HG03108 (cell line): ENCODE data around the gene BPTF.
"Not testable (repeated sequence)": the region's sequence is repeated elsewhere in the genome, so short reads cannot be mapped to it uniquely, and the experiment has no call there.

Experiments
- ATAC-seq: cut with Tn5 transposase; IDR thresholded peaks from one replicate; pipeline ENCODE4 v1.9.1; 2021; ENCODE audit warnings: moderate library complexity; ENCODE audit not compliant: unreplicated experiment

The BPTF gene, protein sequence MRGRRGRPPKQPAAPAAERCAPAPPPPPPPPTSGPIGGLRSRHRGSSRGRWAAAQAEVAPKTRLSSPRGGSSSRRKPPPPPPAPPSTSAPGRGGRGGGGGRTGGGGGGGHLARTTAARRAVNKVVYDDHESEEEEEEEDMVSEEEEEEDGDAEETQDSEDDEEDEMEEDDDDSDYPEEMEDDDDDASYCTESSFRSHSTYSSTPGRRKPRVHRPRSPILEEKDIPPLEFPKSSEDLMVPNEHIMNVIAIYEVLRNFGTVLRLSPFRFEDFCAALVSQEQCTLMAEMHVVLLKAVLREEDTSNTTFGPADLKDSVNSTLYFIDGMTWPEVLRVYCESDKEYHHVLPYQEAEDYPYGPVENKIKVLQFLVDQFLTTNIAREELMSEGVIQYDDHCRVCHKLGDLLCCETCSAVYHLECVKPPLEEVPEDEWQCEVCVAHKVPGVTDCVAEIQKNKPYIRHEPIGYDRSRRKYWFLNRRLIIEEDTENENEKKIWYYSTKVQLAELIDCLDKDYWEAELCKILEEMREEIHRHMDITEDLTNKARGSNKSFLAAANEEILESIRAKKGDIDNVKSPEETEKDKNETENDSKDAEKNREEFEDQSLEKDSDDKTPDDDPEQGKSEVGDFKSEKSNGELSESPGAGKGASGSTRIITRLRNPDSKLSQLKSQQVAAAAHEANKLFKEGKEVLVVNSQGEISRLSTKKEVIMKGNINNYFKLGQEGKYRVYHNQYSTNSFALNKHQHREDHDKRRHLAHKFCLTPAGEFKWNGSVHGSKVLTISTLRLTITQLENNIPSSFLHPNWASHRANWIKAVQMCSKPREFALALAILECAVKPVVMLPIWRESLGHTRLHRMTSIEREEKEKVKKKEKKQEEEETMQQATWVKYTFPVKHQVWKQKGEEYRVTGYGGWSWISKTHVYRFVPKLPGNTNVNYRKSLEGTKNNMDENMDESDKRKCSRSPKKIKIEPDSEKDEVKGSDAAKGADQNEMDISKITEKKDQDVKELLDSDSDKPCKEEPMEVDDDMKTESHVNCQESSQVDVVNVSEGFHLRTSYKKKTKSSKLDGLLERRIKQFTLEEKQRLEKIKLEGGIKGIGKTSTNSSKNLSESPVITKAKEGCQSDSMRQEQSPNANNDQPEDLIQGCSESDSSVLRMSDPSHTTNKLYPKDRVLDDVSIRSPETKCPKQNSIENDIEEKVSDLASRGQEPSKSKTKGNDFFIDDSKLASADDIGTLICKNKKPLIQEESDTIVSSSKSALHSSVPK (N-terminal part only)

DNA sequence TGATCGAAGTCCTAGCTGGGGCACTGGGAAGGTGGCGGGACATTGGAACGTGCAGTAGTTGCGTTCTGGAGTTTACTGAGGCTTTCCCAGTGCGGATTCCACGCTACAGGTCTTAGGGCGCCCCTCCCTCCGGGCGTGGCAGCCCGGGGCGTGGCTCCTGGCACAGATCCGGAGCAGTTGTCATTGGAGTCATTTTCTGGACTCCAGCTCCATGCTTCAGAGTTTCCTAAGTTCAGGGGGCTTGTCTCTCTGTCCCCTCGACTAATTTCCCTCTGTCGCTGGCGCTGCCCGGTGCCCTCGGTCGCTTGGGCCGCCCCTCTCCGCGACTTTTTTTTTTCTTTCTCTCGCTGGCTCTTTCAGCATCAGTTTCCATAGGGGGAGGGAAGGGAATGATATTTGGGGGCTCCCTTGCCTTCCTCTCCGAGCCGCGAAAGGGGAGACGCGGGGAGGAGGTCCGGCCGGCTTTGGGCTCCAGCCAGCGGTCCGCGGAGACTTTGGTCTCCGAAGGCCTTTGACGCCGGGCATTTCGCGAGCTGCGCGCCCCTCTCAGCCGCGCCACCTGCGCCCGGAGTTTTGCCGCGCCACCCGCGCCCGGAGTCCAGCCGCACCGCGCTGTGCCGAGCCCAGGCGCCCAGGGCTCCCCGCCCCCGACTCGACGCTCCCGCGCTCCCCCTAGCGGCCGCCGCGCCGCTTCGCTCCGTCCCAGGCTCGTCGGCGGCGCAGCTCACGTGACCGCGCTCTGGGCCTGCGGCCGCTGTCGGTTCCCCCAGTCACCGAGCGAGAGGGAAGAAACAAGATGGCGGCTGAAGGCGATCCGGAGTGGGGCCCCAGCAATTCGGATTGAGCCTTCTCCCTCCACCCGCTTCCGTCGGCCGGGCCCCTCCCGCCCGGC, at the start of gene BPTF:
Gene BPTF, plus strand, starts transcription at position 769 of the 892 bp plus-strand sequence. CDS start 222 bp downstream, outside the sequence.
- ATAC-seq = peak; percentile 76

DNA sequence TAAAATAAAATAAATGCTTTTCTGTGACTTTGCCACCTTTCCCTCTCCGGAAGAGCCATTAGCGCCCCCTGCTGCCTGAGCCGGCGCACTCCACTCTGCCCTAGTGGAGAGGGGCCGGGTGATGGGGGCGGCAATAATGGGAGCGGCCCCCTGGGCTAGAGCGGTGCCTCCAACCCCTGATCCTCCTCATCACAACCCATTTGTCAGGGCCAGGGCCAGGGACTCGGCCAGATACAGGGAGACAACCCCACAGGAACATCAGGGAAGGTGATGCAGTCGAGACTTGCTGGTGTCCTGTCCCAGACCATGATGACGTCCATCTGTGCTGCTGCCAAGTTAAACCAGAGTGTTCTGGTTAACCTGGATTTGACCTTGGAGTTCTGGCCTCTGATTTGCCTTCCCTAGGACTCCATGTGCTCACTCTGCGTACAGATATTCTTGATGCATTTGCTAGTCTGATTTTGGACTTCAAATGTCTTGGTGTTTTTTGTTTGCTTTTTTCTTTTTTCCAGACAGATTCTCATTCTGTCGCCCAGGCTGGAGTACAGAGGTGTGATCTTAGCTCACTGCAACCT, 46.1 kb upstream of the BPTF start:
- no peak for ATAC-seq

DNA sequence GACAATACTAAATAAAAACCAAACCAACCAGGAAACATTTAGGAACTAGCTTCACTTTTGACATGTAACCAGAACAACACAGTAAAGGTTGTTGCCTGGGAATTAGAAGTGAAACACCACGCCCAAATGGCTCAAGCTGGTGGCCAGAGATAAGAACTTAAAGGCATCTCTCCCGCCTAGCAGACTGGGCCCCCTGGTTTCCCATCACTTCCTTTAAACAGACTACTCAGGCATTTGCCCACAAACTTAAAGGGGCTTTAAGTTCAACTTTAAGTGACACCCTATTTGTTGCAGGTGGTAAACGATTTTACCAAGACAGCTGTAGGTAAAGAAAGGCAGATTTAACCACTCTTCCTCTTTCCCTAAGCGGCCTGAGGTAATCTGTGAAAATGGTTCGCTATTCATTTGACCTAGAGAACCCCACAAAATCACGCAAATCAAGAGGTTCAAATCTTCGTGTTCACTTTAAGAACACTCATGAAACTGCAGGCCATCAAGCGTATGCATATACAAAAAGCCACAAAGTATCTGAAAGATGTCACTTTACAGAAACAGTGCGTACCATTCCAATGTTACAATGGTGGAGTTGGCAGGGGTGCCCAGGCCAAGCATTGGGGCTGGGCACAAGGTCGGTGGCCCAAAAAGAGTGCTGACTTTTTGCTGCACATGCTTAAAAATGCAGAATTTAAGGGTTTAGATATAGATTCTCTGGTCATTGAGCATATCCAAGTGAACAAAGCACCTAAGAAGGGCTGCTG, 40.8 kb upstream of the BPTF start:
- ATAC-seq = no peak

DNA sequence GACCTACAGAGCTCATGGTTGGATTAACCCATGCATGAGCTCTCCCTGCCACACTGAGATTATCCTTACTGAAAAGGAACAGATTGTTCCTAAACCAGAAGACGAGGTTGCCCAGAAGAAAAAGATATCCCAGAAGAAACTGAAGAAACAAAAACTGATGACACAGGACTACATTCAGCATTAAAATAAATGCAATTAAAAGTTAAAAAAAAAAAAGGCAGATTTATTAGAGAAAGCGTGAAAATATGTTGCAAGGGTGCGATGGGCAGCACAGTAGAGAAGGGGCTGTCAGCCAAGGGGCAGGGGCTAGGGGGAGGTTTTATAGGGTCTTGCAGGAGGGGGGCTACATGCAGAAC, 40.2 kb upstream of the BPTF start:
- no peak for ATAC-seq

DNA sequence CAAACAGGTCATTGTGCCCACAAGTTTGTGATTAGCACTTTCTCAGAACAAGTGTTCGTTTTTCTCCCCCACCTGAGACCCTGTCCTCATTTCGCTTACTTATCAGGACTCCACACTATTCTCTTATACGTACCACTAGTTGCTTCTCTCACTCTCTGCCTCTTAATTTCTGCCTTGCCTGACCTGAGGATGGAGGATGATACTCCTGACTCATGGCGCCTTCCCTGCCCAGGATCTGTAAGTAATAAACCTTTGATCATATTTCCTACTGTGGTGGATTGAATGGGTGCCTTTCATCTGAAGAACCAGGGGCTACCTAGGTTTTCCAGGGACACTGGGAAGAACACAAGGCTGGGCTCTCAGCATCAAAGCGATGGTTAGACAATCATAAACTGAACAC, 39.8 kb upstream of the BPTF start:
- no peak for ATAC-seq

DNA sequence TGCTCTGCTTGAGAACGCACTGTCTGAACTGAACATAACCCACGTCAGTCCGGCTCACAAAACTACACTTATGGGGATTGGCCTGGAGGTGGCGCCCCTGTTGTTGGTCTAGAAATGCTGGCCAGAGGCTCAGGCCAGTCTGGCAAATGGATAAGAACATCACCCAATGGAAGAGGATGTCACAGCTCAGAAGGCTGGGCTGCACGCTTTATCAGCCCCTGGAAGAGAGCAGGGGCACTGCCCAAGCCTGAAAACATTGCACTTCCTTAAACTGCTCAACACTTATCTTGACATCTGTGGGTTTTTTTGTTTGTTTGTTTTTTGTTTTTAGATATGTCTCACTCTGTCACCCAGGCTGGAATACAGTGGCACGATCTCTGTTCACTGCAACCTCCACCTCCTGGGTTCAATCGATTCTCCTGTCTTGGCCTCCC, 24.8 kb upstream of the BPTF start:
- ATAC-seq = peak; percentile 87

DNA sequence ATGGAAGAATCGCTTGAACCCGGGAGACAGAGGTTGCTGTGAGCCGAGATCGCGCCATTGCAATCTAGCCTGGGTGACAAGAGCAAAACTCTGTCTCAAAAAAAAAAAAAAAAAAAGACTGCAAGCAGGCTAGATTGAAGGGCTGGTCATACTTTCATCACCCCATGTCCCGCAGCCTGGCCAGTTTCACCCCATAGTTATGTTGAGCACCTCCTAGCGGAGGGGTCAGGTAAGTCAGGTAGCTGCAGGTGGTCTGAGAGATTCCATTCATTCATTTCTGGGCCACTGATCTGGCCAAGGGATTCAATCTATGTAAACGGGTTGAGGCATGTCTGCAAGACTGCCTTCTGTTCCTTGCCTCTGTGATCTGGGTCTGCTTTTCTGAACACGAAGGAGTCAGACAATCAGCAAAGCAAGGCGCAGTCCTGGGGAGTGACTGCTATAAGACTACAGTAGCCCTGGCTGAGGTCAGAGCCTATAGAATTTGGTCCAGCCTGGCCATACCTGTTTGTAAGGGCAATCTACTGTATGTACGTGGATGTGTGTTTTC, 23.6 kb upstream of the BPTF start:
- no peak for ATAC-seq

DNA sequence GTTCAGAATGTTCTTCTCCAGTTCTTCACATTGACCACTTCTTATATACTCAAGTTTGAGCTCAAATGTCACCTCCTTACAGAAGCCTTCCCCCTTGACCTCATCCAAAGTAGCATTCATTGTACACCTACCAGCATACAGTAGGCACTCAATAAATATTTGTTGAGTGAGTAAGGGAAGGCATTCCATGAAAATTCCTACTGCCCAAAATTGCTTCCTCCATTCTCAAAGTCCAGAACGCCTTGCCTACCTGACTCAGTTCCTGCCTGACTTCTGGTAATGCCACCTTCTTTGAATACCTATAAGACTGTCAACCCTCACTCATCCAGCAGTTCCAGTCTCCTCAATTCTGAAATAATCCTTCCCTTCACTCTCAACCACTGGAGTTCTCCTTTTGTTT, 14.8 kb upstream of the BPTF start:
- no peak for ATAC-seq

DNA sequence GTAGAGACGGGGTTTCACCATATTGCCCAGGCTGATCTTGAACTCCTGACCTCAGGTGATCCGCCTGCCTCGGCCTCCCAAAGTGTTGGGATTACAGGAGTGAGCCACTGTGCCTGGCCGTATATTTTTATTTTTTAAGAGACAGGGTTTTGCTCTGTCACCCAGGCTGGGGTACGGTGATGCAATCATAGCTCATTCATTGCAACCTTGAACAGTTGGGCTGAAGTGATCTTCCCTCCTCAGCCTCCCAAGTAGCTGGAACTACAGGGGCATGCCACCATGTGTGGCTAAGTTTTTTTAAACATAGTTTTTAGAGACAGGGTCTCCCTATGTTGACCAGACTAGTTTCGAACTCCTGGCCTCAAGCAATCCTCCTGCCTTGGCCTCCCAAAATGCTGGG, 12.9 kb upstream of the BPTF start:
- ATAC-seq = not testable (repeated sequence)

DNA sequence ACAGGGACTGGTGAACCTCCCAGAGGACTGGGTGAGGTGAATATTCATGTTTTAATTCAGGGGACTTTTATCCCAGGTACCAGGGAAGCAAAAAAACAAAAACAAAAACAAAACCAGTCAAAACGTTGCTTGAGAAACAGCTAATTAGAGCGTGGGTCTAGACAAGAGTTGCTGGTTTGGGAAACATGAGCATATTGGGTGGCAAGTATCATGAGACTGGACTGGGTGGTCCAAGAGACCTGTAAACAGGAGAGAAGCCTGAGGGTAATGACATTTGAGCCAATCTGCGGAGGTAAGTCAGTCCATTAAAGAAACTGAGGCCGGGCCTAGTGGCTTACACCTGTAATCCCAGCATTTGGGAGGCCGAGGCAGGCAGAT, 11.5 kb upstream of the BPTF start:
- ATAC-seq = no peak

DNA sequence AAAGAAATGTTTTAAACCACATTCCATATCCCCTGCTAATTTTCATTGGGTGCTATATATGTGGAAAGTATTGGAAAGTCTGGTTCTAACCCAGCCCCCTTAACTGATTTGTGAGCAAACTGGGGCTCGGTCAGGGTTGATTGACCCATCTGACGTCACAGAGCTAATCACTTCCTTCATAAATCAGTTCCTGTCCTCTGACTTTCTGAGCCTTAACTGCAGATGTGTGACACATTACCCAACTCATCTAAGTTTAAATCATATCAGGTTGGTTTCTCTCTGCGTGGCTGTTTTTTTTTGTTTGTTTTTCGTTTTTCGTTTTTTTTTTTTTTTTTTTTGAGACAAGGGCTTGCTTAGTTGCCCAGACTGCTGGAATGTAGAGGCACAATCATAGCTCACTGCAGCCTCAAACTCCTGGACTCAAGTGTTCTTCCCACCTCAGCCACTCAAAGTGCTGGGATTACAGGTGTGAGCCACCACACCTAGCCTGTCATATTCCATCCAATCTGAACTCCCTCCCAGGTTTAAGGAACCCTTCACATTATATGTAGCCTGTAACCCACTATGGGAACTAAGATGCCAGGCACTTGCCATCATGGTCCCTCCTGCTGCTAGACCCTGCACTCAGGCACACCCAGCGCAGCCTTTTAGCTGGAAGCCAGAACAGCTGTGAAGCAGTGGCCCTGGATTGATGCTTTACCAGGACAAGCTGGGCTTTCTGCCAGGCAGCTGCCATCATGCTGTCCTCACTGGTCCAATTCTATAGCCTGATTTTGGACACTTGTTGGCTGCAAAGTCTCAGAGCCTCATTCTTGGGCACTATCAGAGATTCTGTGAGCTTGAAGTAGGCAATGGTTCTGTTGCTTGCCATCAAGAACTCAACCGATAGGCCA, 6.9 kb upstream of the BPTF start:
- peak; percentile 58 for ATAC-seq

DNA sequence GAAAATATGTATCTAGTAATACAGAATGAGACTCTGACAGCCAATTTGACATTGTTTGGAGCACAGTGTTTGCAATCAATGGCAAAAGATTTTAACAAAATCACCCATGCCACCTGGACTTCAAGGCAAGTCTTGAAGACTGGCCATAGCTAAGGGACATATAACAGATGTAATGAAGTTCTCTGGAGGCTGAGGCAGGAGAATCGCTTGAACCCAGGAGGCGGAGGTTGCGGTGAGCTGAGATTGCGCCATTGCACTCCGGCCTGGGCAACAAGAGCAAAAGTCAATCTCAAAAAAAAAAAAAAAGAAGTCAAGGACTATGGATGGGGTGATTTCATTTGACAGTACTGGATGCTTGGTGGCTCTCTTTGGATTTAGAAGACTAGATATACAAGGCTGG, 5.6 kb upstream of the BPTF start:
- ATAC-seq = no peak

DNA sequence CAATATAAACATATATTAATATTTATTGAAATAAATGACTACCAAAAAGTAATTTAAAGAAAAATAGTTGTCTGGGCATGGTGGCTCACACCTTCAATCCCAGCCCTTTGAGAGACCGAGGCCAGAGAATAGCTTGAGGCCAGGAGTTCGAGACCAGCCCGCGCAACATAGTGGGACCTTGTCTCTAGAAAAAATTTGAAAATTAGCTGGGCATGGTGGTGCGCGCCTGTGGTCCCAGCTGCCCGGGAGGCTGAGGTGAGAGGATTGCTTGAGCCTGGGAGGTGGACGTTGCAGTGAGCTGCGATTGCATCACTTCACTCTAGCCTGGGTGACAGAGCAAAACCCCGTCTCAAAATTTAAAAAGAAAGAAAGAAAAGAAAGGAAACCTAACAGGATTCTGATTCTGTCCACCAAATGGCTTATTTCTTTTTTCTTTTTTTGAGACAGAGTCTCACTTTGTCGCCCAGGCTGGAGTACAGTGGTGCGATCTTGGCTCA, 3.4 kb upstream of the BPTF start:
- no peak for ATAC-seq

DNA sequence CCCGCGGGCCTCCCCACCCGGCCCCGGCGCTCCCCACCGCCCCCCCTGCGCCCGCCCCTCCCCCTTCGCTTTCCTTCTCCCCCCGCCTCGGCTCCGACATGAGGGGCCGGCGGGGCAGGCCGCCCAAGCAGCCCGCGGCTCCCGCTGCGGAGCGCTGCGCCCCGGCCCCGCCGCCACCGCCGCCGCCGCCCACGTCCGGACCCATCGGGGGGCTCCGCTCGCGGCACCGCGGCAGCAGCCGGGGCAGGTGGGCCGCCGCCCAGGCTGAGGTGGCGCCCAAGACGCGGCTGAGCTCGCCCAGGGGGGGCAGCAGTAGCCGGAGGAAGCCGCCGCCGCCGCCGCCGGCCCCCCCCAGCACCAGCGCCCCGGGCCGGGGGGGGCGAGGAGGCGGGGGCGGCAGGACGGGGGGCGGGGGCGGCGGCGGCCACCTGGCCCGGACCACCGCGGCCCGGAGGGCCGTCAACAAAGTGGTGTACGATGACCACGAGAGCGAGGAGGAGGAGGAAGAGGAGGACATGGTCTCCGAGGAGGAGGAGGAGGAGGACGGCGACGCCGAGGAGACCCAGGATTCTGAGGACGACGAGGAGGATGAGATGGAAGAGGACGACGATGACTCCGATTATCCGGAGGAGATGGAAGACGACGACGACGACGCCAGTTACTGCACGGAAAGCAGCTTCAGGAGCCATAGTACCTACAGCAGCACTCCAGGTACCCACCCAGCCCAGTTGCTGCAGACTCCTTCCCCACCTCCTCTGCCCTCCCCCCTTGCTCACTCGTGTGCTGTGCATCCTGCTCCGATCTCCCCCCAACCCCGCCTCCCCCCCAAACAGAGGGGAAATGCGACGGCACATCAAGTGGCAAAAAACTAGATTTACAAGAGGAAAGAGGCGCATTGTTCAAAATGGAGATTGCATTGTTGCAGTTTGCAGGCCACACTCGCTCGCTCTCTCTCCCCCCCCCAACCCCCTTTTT, 611 bp downstream of the BPTF start:
- peak; percentile 30 for ATAC-seq

DNA sequence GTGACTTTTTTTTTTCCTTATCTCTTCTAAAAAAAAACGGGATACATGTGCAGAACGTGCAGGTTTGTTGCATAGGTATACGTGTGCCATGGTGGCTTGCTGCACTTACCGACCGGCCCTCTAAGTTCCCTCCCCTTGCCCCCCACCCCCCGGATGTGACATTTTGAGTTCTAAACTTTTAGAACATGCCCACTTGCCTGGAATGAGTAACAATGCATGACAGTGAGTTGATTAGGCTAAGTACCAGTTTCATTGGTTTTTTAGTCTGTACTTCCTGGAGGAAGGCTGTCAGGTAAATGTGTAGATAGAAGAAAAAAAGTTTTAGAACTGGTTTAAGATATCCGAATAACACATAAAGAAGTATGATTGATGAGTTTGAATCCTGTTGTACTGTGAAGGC, 4.0 kb downstream of the BPTF start:
- no peak for ATAC-seq

DNA sequence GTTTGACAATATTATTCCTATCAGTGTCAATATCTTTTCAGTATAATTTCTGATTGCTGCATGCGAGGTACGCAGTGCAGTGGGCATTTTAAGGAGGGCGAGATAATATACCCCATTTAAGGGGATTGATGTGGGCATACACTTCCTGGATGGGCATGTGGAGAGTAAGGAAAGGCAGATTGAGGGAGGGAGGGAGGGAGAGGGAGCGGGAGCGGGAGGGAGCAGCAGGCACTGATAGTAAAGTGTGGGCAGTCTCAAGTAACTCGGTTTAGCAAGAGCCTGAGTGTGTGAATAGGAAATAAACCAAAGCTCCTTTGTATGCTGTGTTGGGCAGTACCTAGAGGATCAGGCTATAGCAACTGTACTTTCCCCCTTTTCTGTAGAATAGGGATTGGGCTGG, 5.1 kb downstream of the BPTF start:
- no peak for ATAC-seq

DNA sequence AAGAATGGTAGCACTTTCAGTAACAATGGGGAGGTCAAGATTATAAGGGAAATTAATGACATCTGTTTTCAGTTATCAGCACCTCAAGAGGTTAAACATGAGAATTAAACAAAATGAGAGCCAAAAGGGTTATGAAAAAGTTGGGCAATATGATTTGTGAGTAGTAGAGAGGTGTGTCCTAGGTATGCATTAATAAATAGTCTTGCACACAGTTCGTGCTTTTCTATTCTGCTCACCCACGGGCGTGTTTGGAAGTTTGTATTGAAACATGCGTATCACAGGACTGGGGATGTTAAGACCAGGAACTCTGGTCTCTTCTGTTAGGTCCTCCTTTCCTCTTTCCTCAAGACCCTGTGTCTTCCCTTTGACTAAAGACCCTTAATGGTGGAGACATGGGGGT, 6.0 kb downstream of the BPTF start:
- no peak for ATAC-seq
